ENCODE measurements around the gene ANO9. TPM values are rescaled to one million over a fixed set of nuclear protein-coding genes. Genes with fewer than 3 reads are reported as not detected.

ANO9 gene
- total RNA-seq, 1 donor from 2014 or later = 1.9 TPM

DNA sequence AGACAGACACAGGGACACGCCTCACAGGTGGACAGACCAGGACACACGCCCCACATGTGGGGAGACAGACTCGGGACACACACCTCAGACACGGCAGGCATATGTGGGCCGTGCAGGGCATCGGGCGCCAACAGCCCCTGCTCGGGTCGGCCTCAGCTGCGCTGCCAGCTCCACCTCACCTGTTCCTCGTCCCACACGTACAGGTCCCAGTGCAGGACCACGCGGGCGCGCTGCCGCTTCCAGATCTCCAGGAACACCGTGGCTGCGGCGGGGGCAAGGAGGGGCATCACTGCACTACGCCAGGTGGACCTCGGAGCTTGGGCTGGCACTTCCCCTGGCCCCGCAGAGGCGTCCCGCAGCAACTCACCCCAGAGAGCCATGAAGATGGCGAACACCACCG, 12.4 kb downstream of the ANO9 start:
- no peak for TF ChIP-seq EZH2 (IDR thresholded peaks at IDR 0.05; ENCODE audit: insufficient read depth, low read length)
- TF ChIP-seq, protein P1, sequence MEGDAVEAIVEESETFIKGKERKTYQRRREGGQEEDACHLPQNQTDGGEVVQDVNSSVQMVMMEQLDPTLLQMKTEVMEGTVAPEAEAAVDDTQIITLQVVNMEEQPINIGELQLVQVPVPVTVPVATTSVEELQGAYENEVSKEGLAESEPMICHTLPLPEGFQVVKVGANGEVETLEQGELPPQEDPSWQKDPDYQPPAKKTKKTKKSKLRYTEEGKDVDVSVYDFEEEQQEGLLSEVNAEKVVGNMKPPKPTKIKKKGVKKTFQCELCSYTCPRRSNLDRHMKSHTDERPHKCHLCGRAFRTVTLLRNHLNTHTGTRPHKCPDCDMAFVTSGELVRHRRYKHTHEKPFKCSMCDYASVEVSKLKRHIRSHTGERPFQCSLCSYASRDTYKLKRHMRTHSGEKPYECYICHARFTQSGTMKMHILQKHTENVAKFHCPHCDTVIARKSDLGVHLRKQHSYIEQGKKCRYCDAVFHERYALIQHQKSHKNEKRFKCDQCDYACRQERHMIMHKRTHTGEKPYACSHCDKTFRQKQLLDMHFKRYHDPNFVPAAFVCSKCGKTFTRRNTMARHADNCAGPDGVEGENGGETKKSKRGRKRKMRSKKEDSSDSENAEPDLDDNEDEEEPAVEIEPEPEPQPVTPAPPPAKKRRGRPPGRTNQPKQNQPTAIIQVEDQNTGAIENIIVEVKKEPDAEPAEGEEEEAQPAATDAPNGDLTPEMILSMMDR (IDR thresholded peaks at IDR 0.05; ENCODE audit: insufficient read depth, low read depth, low read length) = no peak
- H3K4me2 ChIP-seq (ENCODE audit: low read length) = no peak overlapping the region
- Mint-ChIP-seq H3K27ac (ENCODE audit: unreplicated experiment) (no peak overlapping the region), H3K4me1 (ENCODE audit: low read depth, unreplicated experiment) (no peaks in the 10 kb centered on the region), H3K27me3 (ENCODE audit: low read depth, unreplicated experiment) (peaks cover 13% of the 10 kb centered on the region), H3K36me3 (ENCODE audit: low read depth, unreplicated experiment) (peaks cover 2% of the 10 kb centered on the region), H3K4me3 (ENCODE audit: unreplicated experiment) (no peak overlapping the region), H3K9me3 (ENCODE audit: unreplicated experiment) (peaks cover 4% of the 10 kb centered on the region)
- H3K9ac ChIP-seq (ENCODE audit: low read length) = no peak overlapping the region
- no peak overlapping the region for H3K4me3 ChIP-seq (ENCODE audit: insufficient read depth, low read depth, low read length)
- no peaks in the 10 kb centered on the region for H4K20me1 ChIP-seq (ENCODE audit: insufficient read depth, low read length)
- no peaks in the 10 kb centered on the region for H3K79me2 ChIP-seq (ENCODE audit: insufficient read depth, low read length)
- no peaks in the 10 kb centered on the region for H3K4me1 ChIP-seq (ENCODE audit: insufficient read depth, low read length)
- no peak overlapping the region for H2AFZ ChIP-seq (ENCODE audit: low read depth, low read length)
- DNase-seq (ENCODE audit: low read depth) (no peak), FAIRE-seq (no peak)
- H3K36me3 ChIP-seq (ENCODE audit: insufficient read depth, low read length) = no peaks in the 10 kb centered on the region
- peaks cover 11% of the 10 kb centered on the region for H3K27me3 ChIP-seq (ENCODE audit: insufficient read depth, low read length)
- H3K9me3 ChIP-seq (ENCODE audit: insufficient read depth, low read depth, low read length) = no peaks in the 10 kb centered on the region
- no peak overlapping the region for H3K27ac ChIP-seq (ENCODE audit: low read depth, low read length)

DNA sequence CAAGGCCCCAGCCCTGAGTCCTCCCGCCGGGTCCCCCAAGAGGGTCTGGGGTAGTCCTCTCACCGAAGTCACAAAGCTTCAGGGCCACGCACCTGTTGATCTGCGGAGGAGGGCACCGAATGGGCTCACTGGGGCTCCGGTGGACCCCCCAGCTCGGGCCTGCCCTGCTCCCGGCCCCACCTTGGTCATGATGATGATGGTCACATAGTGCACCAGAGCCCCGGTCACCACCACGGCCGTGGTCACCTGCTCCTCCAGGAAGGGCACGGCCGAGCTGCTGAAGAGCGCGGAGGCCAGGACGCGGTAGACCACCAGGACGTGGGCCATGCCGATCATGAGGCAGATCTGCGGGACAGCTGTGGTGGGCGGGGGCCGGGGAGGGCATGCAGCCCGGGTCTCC, 13.5 kb downstream of the ANO9 start:
- Histone ChIP-seq H3K27ac (ENCODE audit: low read depth, low read length) (no peak overlapping the region), H3K4me2 (ENCODE audit: low read length) (no peak overlapping the region), H3K4me3 (ENCODE audit: insufficient read depth, low read depth, low read length) (no peak overlapping the region), H3K9ac (ENCODE audit: low read length) (no peak overlapping the region), H4K20me1 (ENCODE audit: insufficient read depth, low read length) (no peaks in the 10 kb centered on the region), H3K27me3 (ENCODE audit: insufficient read depth, low read length) (peaks cover 16% of the 10 kb centered on the region), H3K4me1 (ENCODE audit: insufficient read depth, low read length) (no peaks in the 10 kb centered on the region), H3K79me2 (ENCODE audit: insufficient read depth, low read length) (no peaks in the 10 kb centered on the region), H3K9me3 (ENCODE audit: insufficient read depth, low read depth, low read length) (no peaks in the 10 kb centered on the region), H3K36me3 (ENCODE audit: insufficient read depth, low read length) (no peaks in the 10 kb centered on the region), H2AFZ (ENCODE audit: low read depth, low read length) (no peak overlapping the region)
- no peaks in the 10 kb centered on the region for H3K4me1 Mint-ChIP-seq (ENCODE audit: low read depth, unreplicated experiment)
- no peak for TF ChIP-seq EZH2 (IDR thresholded peaks at IDR 0.05; ENCODE audit: insufficient read depth, low read length)
- TF ChIP-seq, protein P1 (IDR thresholded peaks at IDR 0.05; ENCODE audit: insufficient read depth, low read depth, low read length) = no peak
- FAIRE-seq = no peak
- peaks cover 15% of the 10 kb centered on the region for H3K27me3 Mint-ChIP-seq (ENCODE audit: low read depth, unreplicated experiment)
- peaks cover 2% of the 10 kb centered on the region for H3K36me3 Mint-ChIP-seq (ENCODE audit: low read depth, unreplicated experiment)
- no peak for DNase-seq (ENCODE audit: low read depth)
- H3K27ac Mint-ChIP-seq (ENCODE audit: unreplicated experiment) = no peak overlapping the region
- peaks cover 4% of the 10 kb centered on the region for H3K9me3 Mint-ChIP-seq (ENCODE audit: unreplicated experiment)
- H3K4me3 Mint-ChIP-seq (ENCODE audit: unreplicated experiment) = no peak overlapping the region

DNA sequence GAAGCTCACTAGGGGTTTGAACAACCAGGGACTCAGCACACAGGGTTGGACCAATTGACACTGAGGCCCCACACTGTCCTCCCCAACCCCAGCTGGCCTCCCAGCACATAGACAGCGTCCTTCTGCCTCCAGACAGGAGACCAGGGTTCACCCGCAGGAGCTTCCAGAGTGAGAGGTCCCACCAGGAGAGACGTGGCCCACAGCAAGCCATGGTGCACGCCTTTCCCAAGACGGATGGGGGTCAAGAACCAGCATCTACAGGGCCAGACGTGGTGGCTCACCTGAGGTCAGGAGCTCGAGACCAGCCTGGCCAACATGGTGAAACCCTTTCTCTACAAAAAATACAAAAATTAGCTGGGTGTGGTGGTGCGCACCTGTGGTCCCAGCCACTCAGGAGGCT, 15.0 kb downstream of the ANO9 start:
- no peak for TF ChIP-seq EZH2 (IDR thresholded peaks at IDR 0.05; ENCODE audit: insufficient read depth, low read length)
- TF ChIP-seq, protein P1 (IDR thresholded peaks at IDR 0.05; ENCODE audit: insufficient read depth, low read depth, low read length) = no peak
- FAIRE-seq (no peak), DNase-seq (ENCODE audit: low read depth) (no peak)
- H3K27ac ChIP-seq (ENCODE audit: low read depth, low read length) = no peak overlapping the region
- H3K27me3 Mint-ChIP-seq (ENCODE audit: low read depth, unreplicated experiment) = peaks cover 15% of the 10 kb centered on the region
- no peak overlapping the region for H3K9ac ChIP-seq (ENCODE audit: low read length)
- peaks cover 16% of the 10 kb centered on the region for H3K27me3 ChIP-seq (ENCODE audit: insufficient read depth, low read length)
- H3K4me2 ChIP-seq (ENCODE audit: low read length) = no peak overlapping the region
- no peak overlapping the region for H3K4me3 Mint-ChIP-seq (ENCODE audit: unreplicated experiment)
- H3K27ac Mint-ChIP-seq (ENCODE audit: unreplicated experiment) = no peak overlapping the region
- H2AFZ ChIP-seq (ENCODE audit: low read depth, low read length) = no peak overlapping the region
- H3K9me3 Mint-ChIP-seq (ENCODE audit: unreplicated experiment) = peaks cover 4% of the 10 kb centered on the region
- H3K4me3 ChIP-seq (ENCODE audit: insufficient read depth, low read depth, low read length) = no peak overlapping the region
- H3K4me1 Mint-ChIP-seq (ENCODE audit: low read depth, unreplicated experiment) = peaks cover 5% of the 10 kb centered on the region
- H3K4me1 ChIP-seq (ENCODE audit: insufficient read depth, low read length) = no peaks in the 10 kb centered on the region
- no peaks in the 10 kb centered on the region for H3K79me2 ChIP-seq (ENCODE audit: insufficient read depth, low read length)
- H4K20me1 ChIP-seq (ENCODE audit: insufficient read depth, low read length) = no peaks in the 10 kb centered on the region
- no peaks in the 10 kb centered on the region for H3K36me3 ChIP-seq (ENCODE audit: insufficient read depth, low read length)
- no peaks in the 10 kb centered on the region for H3K9me3 ChIP-seq (ENCODE audit: insufficient read depth, low read depth, low read length)
- peaks cover 2% of the 10 kb centered on the region for H3K36me3 Mint-ChIP-seq (ENCODE audit: low read depth, unreplicated experiment)
